NCI-H2107 treated with DMSO at 0.1 percent for 48 hours (cell line): ENCODE results near the gene TSPAN5.

Experiments
- DNase-seq: peaks from one replicate; lab custom pipeline; 2025; ENCODE audit not compliant: unreplicated experiment; lab: John Stamatoyannopoulos, UW

Gene TSPAN5

GRCh38 chr4:98601708-98602107, 56.7 kb downstream of the TSPAN5 start:
- no peak for DNase-seq

GRCh38 chr4:98599617-98600205, 58.7 kb downstream of the TSPAN5 start:
- no peak for DNase-seq

- DNase-seq, result no peak
These were observed 71.5 kb downstream of the TSPAN5 start for GRCh38 chr4:98586962-98587354.

- no peak for DNase-seq
These were observed 72.0 kb downstream of the TSPAN5 start for GRCh38 chr4:98586291-98586961.

- no peak for DNase-seq
These were observed 72.8 kb downstream of the TSPAN5 start for GRCh38 chr4:98585596-98585995.

GRCh38 chr4:98584265-98584664, 74.1 kb downstream of the TSPAN5 start:
- DNase-seq, result no peak

GRCh38 chr4:98583265-98583664, 75.1 kb downstream of the TSPAN5 start:
- no peak for DNase-seq

GRCh38 chr4:98581126-98581525, 77.3 kb downstream of the TSPAN5 start:
- DNase-seq, result no peak

GRCh38 chr4:98577956-98578355, 80.5 kb downstream of the TSPAN5 start:
- DNase-seq, result no peak

GRCh38 chr4:98574816-98575215, 83.6 kb downstream of the TSPAN5 start:
- DNase-seq, result no peak

GRCh38 chr4:98573791-98574190, 84.6 kb downstream of the TSPAN5 start:
- no peak for DNase-seq

- no peak for DNase-seq
These were observed 85.7 kb downstream of the TSPAN5 start for GRCh38 chr4:98572697-98573096.

- no peak for DNase-seq
These were observed 87.1 kb downstream of the TSPAN5 start for GRCh38 chr4:98571161-98571786.

- DNase-seq, result no peak
These were observed 88.1 kb downstream of the TSPAN5 start for GRCh38 chr4:98570151-98570797.

GRCh38 chr4:98568941-98569663, 89.3 kb downstream of the TSPAN5 start:
- DNase-seq, result no peak

GRCh38 chr4:98567611-98568010, 90.8 kb downstream of the TSPAN5 start:
- DNase-seq, result no peak

- peak; percentile 46 for DNase-seq
These were observed 91.9 kb downstream of the TSPAN5 start for GRCh38 chr4:98566361-98567008.

GRCh38 chr4:98565681-98566301, 92.6 kb downstream of the TSPAN5 start:
- DNase-seq, result peak; percentile 39

GRCh38 chr4:98564852-98565251, 93.6 kb downstream of the TSPAN5 start:
- DNase-seq, result peak; percentile 26

- no peak for DNase-seq
These were observed 98.1 kb downstream of the TSPAN5 start for GRCh38 chr4:98560321-98560720.
